SJCRH30 (cell line): ENCODE data around the gene ERFE. TPM values are rescaled to one million over a fixed set of nuclear protein-coding genes. Genes with fewer than 3 reads are reported as not detected.

Experiments used
- total RNA-seq: library from RNA; depleted of rRNA; stranded (reverse); fragments of >200 nt; shearing (Covaris generic); gene quantifications from 2 replicates; pipeline ENCODE4 v1.2.3, GENCODE V29; 2014; rRNA removed

Gene ERFE
- total RNA-seq, 1 experiment from 2014 or later = 10.4 TPM

Other genes starting within 250 kb of the ERFE start
- 46.4 and 50.5 TPM in 2 replicates for gene UBE2F, start 192.0 kb upstream of the ERFE start, total RNA-seq
- 35.9 and 36.7 TPM in 2 replicates for gene SCLY, start 98.0 kb upstream of the ERFE start, total RNA-seq
- 2.6 and 3.1 TPM in 2 replicates for gene ESPNL, start 58.6 kb upstream of the ERFE start, total RNA-seq
- gene KLHL30, start 20.3 kb upstream of the ERFE start, total RNA-seq = 3.9 and 4.1 TPM in 2 replicates
- 59.8 and 71.1 TPM in 2 replicates for gene ILKAP, start 44.7 kb downstream of the ERFE start, total RNA-seq
- 44.9 and 46.1 TPM in 2 replicates for gene HES6, start 81.1 kb downstream of the ERFE start, total RNA-seq
- 5.3 and 5.9 TPM in 2 replicates for gene PER2, start 129.6 kb downstream of the ERFE start, total RNA-seq
- 10.6 and 11.3 TPM in 2 replicates for gene TRAF3IP1, start 161.5 kb downstream of the ERFE start, total RNA-seq